WTC11 (cell line): ENCODE results near the gene GJD3. TPM values are rescaled to one million over a fixed set of nuclear protein-coding genes. Genes with fewer than 3 reads are reported as not detected.

Experiments
- ATAC-seq: fragments of 200-7000 bp; cut with Tn5 transposase; 2 replicates; pipeline ENCODE4 v1.10.0; 2021; ENCODE audit warnings: mild to moderate bottlenecking, moderate library complexity
- CTCF ChIA-PET: fragments of 300-600 bp; sonication (Branson Sonifier 250); formaldehyde crosslinking; loops from one replicate; lab custom pipeline; 2021; ENCODE audit warnings: antibody characterized with exemption; lab: Charles Lee
- POLR2A ChIA-PET: fragments of 350-600 bp; sonication (Branson Sonifier 250); formaldehyde crosslinking; loops from one replicate; lab custom pipeline; 2021; ENCODE audit warnings: antibody characterized with exemption; lab: Charles Lee
- DNase-seq: peaks from one replicate; pipeline ENCODE4 v3.0.0; 2021; ENCODE audit warnings: low spot score
- H3K27ac Mint-ChIP-seq: 2 replicates; pipeline ENCODE4 v1.8.0; 2021; ENCODE audit warnings: mixed read lengths
- H3K27me3 Mint-ChIP-seq: 2 replicates; pipeline ENCODE4 v1.8.0; 2021; ENCODE audit warnings: low read depth, mild to moderate bottlenecking, moderate library complexity, mixed read lengths
- H3K36me3 Mint-ChIP-seq: 2 replicates; pipeline ENCODE4 v1.8.0; 2021; ENCODE audit warnings: mixed read lengths
- H3K4me1 Mint-ChIP-seq: 2 replicates; pipeline ENCODE4 v1.8.0; 2022; ENCODE audit warnings: mixed read lengths
- H3K4me3 Mint-ChIP-seq: 2 replicates; pipeline ENCODE4 v1.8.0; 2021; ENCODE audit warnings: mild to moderate bottlenecking, moderate library complexity, mixed read lengths
- H3K9me3 Mint-ChIP-seq: 2 replicates; pipeline ENCODE4 v1.8.0; 2021; ENCODE audit warnings: mixed read lengths
- ATF2 ChIP-seq: sonication (generic); formaldehyde crosslinking; IDR thresholded peaks from 2 replicates; pipeline ENCODE4 v1.8.1; 2022; ENCODE audit warnings: low read depth, missing genetic modification reagents, borderline replicate concordance
- E2F5 ChIP-seq: sonication (generic); formaldehyde crosslinking; IDR thresholded peaks from 2 replicates; pipeline ENCODE4 v1.8.1; 2022; ENCODE audit warnings: mild to moderate bottlenecking, moderate library complexity, missing genetic modification reagents
- EMX1 ChIP-seq: fragments of 250-450 bp; sonication (Bioruptor Pico); IDR thresholded peaks from 2 replicates; pipeline ENCODE4 v1.8.0; 2021; ENCODE audit warnings: mild to moderate bottlenecking
- ETV6 ChIP-seq: sonication (generic); formaldehyde crosslinking; IDR thresholded peaks from 2 replicates; pipeline ENCODE4 v1.8.1; 2022; ENCODE audit warnings: mild to moderate bottlenecking, missing genetic modification reagents
- FOXK1 ChIP-seq: sonication (generic); formaldehyde crosslinking; IDR thresholded peaks from 2 replicates; pipeline ENCODE4 v1.8.0; 2022; ENCODE audit warnings: mild to moderate bottlenecking, moderate library complexity, missing genetic modification reagents
- MYBL2 ChIP-seq: sonication (generic); formaldehyde crosslinking; IDR thresholded peaks from 2 replicates; pipeline ENCODE4 v1.8.1; 2023; ENCODE audit warnings: mild to moderate bottlenecking, moderate library complexity, missing genetic modification reagents
- NFYB ChIP-seq: sonication (generic); formaldehyde crosslinking; conservative IDR thresholded peaks from 2 replicates; pipeline ENCODE4 v1.8.0; 2022; ENCODE audit warnings: low read depth, missing genetic modification reagents
- PRRX2 ChIP-seq: fragments of 250-450 bp; sonication (Bioruptor Pico); IDR thresholded peaks from 2 replicates; pipeline ENCODE4 v1.8.0; 2021; ENCODE audit warnings: mild to moderate bottlenecking
- SP1 ChIP-seq: sonication (generic); formaldehyde crosslinking; conservative IDR thresholded peaks from 2 replicates; pipeline ENCODE4 v1.8.1; 2022; ENCODE audit warnings: missing genetic modification reagents
- TEAD1 ChIP-seq: sonication (generic); formaldehyde crosslinking; IDR thresholded peaks from 2 replicates; pipeline ENCODE4 v1.8.0; 2022; ENCODE audit warnings: mild to moderate bottlenecking, missing genetic modification reagents
- USF2 ChIP-seq: sonication (generic); formaldehyde crosslinking; IDR thresholded peaks from 2 replicates; pipeline ENCODE4 v1.8.1; 2023; ENCODE audit warnings: mild to moderate bottlenecking, missing genetic modification reagents, moderate library complexity
- ZMAT4 ChIP-seq: fragments of 250-450 bp; sonication (Bioruptor Pico); IDR thresholded peaks from 2 replicates; pipeline ENCODE4 v1.9.0; 2021; ENCODE audit warnings: mild to moderate bottlenecking
- ZNF396 ChIP-seq: fragments of 250-450 bp; sonication (Bioruptor Pico); IDR thresholded peaks from 2 replicates; pipeline ENCODE4 v1.8.0; 2021; ENCODE audit warnings: mild to moderate bottlenecking, moderate library complexity, borderline replicate concordance
- total RNA-seq: library from RNA; stranded (reverse); gene quantifications from 3 replicates; pipeline ENCODE4 v1.2.3, GENCODE V29; 2021
- TF ChIP-seq, protein P1 (sequence below): sonication (generic); formaldehyde crosslinking; IDR thresholded peaks from 2 replicates; pipeline ENCODE4 v1.8.1; 2023; ENCODE audit warnings: mild to moderate bottlenecking, missing genetic modification reagents, moderate library complexity

The GJD3 gene
- total RNA-seq, 1 experiment from 2014 or later = 2.3 TPM

DNA sequence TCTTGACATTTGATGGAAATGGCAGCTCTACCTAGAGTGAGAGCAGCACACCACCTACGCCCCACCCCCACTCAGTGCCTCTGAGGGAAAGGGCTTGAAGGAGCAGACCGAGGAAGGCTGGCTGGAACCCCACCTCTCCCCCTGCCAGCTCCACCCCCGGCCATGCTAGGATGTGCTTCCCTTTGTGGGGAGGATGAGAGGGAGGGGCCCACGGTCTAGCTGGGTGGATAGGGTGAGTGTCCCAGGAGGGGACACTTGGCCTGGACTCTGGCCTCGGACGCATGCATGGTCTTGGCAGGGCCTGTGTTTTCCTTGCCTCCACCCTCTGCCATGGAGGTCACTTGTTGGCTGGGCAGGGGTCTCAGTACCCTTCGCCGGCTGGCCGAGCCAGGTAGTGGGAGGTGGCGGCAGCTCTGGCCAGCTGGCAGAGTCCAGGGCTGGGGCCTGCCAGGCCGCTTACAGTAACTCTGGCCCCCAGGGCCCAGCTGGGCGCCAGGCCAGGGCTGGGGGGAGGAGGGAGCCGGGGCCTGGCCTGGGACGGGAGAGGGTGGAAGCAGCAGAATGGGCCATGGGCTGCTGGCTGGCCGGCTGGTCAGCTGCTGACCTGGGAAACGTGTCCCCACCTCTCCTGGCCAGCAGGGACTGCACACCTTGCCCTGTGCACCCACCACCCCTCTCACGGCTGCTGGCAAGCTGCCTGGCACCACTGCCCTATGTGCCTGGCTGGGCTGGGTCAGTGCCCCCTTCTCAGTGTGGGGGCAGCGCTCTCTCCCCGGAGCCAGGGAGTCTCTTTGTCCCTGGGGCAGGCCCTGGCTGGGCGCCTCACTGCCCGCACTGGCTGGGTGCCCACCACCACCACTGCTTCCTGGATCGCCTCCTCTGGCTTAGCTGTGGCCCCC, 32.5 kb downstream of the GJD3 start (continued):
- TF ChIP-seq ZMAT4 = no peak
- TF ChIP-seq E2F5 (CRISPR knock-in tag) = no peak
- no peak for TF ChIP-seq USF2
- TF ChIP-seq ETV6 = no peak
- TF ChIP-seq, all 79 proteins: peak for 0

- no peak for ATAC-seq
- peaks cover 14% of the 10 kb centered on the region for H3K4me1 Mint-ChIP-seq
- POLR2A ChIA-PET = interaction anchor here (1.5 kb wide), 1 partner anchor 22 kb away, joined by 4 read pairs; the partner anchor contains the start of gene RARA
Measured at GRCh38 chr17:40330850-40331470, 33.6 kb downstream of the GJD3 start.

DNA sequence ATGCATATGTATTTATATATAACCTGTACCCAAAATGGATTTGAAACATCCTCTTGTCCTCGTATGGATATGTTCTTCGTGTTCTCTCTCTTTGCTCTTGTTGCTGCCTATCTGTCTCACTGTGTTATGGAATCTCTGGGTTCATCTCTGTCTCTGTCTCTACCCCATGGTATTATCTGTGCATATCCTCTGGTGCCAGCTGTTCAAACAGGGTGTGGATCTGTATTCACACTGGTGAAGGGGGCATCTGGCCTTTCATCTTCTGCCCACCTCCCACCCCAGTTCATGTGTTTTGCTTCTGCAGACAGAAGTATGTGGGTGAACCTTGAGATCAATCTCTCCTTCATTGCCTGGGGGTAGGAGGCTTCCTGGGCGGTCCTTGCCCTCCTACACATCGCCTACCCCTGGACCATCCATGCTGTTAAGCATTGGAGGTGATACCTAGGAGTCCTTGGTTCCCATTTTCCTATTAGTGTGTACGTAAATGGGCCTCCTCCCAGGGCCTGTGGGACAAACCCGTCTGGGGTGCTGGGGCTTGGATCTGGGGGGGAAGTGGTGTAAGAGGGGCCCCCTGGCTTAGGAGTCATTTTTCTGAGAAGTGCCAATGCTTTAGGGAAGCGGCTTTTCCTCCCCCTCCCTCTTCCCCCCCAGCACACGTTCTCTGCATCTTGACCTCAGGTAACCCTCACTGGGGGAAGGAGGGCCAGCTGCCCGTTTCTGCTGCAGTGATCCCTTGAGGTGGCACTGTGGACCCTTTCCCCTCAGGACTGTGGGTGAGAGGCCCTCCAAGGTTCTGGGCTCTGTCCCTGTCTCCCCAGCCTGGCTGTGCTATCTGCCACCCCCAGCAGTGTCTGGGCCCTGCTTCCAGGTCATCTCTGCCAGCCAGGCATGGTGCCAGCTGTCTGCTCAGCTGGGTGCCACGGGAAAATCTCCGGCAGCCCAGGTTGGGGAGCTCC, 34.4 kb downstream of the GJD3 start:
- Mint-ChIP-seq H3K9me3 (no peaks in the 10 kb centered on the region), H3K4me1 (peaks cover 14% of the 10 kb centered on the region), H3K4me3 (no peak overlapping the region), H3K27me3 (peaks cover 2% of the 10 kb centered on the region), H3K36me3 (peaks cover 8% of the 10 kb centered on the region), H3K27ac (no peak overlapping the region)
- CTCF ChIA-PET = interaction anchor here (1.3 kb wide), 1 partner anchor 25 kb away, joined by 6 read pairs; no protein-coding TSS in a partner anchor
- POLR2A ChIA-PET = interaction anchor here (0.7 kb wide), 1 partner anchor 24 kb away, joined by 4 read pairs; no protein-coding TSS in a partner anchor
- no peak for ATAC-seq
- no peak for TF ChIP-seq MYBL2 (CRISPR knock-in tag)
- no peak for TF ChIP-seq ATF2
- no peak for TF ChIP-seq ZMAT4
- TF ChIP-seq FOXK1 (CRISPR knock-in tag) = no peak
- TF ChIP-seq EMX1 (CRISPR knock-in tag) = no peak
- TF ChIP-seq PRRX2 (CRISPR knock-in tag) = no peak
- no peak for TF ChIP-seq SP1 (CRISPR knock-in tag)
- no peak for TF ChIP-seq TEAD1
- no peak for TF ChIP-seq ZNF396 (CRISPR knock-in tag)
- TF ChIP-seq, protein P1, sequence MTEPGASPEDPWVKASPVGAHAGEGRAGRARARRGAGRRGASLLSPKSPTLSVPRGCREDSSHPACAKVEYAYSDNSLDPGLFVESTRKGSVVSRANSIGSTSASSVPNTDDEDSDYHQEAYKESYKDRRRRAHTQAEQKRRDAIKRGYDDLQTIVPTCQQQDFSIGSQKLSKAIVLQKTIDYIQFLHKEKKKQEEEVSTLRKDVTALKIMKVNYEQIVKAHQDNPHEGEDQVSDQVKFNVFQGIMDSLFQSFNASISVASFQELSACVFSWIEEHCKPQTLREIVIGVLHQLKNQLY = no peak
- no peak for DNase-seq

More at GRCh38 chr17:40330850-40331470, 33.6 kb downstream of the GJD3 start:
- CTCF ChIA-PET = interaction anchor here (0.8 to 1.7 kb wide), 4 partner anchors 12 to 145 kb away, joined by 3 to 6 read pairs (median 5); no protein-coding TSS in a partner anchor
- no peak for TF ChIP-seq EMX1 (CRISPR knock-in tag)
- no peak for TF ChIP-seq NFYB (CRISPR knock-in tag)
- TF ChIP-seq, protein P1 = no peak
- Mint-ChIP-seq H3K4me3 (no peak overlapping the region), H3K9me3 (no peaks in the 10 kb centered on the region), H3K27ac (no peak overlapping the region), H3K27me3 (peaks cover 5% of the 10 kb centered on the region), H3K36me3 (peaks cover 8% of the 10 kb centered on the region)
- DNase-seq = no peak
